Retina (tissue), 1 donor: Measurements from ENCODE around the gene ITPA.

ENCODE experiments used
- DNase-seq: peaks from one replicate; pipeline ENCODE4 v3.0.0-alpha.2; 2016

ITPA gene

DNA sequence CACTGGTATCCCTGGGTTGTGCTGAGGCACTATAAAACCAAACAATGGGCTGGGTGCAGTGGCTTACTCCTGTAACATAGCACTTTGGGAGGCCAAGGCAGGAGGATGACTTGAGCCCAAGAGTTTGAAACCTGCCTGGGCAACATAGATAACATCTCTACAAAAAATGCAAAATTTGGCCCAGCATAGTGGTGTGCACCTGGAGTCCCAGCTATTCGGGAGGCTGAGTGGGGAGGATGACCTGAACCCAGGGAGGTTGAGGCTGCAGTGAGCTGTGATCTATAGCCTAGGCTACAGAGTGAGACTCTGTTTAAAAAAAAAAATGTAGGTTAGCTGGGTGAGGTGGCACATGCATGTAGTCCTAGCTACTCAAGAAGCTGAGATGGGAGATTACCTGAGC is 37.4 kb downstream of the ITPA start:
- DNase-seq, result no peak

DNA sequence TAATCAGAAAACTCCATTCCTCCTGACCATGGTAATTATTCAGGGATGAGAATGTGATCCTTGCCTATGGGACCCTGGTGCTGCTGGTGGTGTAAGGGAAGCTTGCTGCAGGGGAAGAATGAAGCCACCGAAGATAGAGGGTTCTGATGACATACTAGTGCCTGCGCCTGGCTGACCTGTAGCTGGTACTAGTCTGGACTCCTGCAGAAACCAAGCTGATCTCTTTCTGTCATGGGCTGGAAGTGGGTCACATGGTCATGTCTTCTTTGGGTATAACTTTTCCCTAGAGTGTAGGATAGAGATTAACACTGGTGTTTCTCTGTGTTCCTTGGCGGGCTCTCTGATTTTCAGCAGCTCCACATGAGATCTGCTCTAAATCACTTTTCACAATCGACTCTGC is 38.3 kb downstream of the ITPA start:
- peak; percentile 15 for DNase-seq

GRCh38 chr20:3248167-3248992 is 39.1 kb downstream of the ITPA start:
- peak; percentile 54 for DNase-seq

DNA sequence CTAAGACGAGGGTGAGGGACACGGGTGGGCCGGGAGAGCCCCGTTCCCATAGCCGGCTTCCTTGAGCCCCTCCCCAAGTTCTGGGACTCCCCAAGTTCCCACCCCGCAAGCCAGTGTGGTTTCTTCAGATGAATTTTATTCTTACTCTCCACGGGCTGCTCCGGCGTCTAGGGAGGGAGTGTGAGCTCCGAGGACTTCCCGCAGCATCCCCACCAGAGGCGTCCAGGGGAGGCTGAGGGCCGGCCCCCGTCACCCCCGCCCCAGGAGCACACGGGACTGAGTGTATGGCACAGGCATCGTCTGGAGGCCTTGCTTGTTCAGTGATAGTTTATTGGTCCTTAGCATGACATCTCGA is 39.7 kb downstream of the ITPA start:
- no peak for DNase-seq

DNA sequence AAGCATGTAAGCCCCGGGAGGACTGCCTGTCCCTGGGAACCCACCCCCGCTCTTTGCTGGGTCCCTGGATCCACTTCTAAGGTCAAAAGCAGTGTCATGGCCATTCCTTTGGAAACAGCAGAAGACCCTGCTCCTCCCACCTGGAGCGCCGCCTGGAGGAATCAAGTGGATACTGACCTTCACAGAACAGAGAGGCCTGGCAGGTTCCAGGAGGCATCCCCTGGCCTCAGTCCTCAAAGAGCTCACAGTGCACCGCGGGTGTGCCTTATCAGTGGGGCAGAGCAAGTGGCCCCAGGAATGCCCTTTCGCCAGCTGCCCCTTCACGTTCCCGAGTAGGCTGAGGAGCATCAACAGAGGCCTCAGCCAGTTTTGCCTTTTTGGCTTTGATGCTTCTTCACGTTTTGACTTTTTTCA is 40.8 kb downstream of the ITPA start:
- no peak for DNase-seq

DNA sequence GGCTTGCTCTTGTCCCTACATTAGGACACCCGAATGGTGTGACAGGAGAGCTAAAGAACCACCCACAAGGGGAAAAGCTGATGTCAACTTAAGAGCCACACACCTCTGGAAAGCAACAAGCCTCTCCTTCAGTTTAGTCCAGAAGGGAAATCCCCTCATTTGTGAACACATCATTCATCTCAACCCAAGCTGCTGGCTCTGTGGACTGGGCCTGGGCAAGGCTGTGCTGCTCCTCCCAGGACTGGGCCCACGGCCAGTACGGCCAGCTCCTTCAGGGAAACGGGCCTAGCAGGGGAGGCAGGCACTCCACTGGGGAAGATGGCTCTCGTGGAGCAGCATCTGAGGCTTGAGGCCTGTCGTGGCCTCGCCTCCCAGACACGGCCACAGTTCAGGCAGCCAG is 42.5 kb downstream of the ITPA start:
- no peak for DNase-seq

DNA sequence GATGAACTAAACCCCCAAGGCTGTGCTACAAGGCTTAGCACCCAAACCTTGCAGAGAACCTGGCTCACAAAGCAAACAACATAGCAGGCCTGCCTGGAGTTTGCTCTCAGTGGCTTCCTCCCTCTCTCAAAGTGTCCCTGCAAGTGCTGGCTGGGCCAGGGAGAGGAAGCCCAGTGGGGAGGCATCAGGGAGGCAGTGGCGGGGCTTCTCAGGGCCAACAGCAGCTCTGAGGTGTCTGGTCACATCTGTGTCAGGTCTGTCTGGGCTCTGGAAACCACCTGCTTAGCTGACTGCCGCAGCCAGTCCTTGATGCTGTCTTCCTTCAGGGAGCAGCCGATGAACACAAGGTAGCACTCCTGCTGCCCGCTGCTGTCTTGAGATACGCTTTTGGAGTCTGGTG is 46.4 kb downstream of the ITPA start:
- DNase-seq, result no peak

GRCh38 chr20:3258429-3258828 is 49.1 kb downstream of the ITPA start:
- DNase-seq, result no peak

- DNase-seq, result no peak
These were observed 53.3 kb downstream of the ITPA start for GRCh38 chr20:3262566-3262965.

DNA sequence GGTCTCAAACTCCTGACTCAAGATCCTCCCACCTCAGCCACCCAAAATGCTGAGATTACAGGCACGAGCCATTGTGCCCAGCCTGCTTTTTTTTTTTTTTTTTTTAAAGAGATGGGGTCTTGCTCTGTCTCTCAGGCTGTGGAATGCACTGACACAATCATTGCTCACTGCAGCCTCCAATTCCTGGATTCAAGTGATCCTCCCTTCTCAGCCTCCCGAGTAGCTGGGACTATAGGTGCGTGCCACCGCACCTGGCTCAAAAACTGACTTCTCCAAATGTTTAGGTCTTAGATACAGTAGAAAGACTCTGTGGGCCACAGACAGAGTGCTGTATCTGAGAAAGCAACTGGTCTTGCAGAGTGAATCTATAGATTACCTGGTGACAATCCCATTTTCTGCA is 60.8 kb downstream of the ITPA start:
- no peak for DNase-seq

DNA sequence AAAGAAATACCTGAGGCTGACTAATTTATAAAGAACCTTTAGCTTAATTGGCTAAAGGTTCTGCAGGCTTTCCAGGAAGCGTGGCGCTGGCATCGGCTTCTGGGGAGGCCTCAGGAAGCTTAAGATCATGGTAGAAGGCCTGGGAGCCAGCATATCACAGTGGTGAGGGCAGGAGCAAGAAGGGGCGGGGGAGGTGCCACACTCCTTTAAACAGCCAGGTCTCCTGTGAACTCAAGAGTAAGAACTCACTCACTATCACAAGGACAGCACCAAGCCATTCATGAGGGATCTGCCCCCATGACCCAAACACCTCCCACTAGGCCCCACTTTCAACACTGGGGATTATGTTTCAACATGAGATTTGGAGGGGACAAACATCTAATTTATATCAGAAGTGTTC is 64.1 kb downstream of the ITPA start:
- no peak for DNase-seq
